BLaER1 (cell line): Measurements from ENCODE around the gene PRIM1.
"Not testable (repeated sequence)": the region's sequence is repeated elsewhere in the genome, so short reads cannot be mapped to it uniquely, and the experiment has no call there.

Source experiments
- H3K27ac ChIP-seq: shearing (Covaris generic); formaldehyde crosslinking; 2 replicates; pipeline ENCODE4 v1.8.1; 2022
- H3K27me3 ChIP-seq: shearing (Covaris generic); formaldehyde crosslinking; 2 replicates; pipeline ENCODE4 v1.8.1; 2022
- H3K36me3 ChIP-seq: shearing (Covaris generic); formaldehyde crosslinking; 2 replicates; pipeline ENCODE4 v1.8.1; 2022
- H3K4me1 ChIP-seq: shearing (Covaris generic); formaldehyde crosslinking; 2 replicates; pipeline ENCODE4 v1.8.1; 2022
- H3K4me2 ChIP-seq: shearing (Covaris generic); formaldehyde crosslinking; 2 replicates; pipeline ENCODE4 v1.8.1; 2022
- H3K4me3 ChIP-seq: shearing (Covaris generic); formaldehyde crosslinking; 2 replicates; pipeline ENCODE4 v1.8.1; 2022
- H3K9ac ChIP-seq: shearing (Covaris generic); formaldehyde crosslinking; 2 replicates; pipeline ENCODE4 v1.8.1; 2022
- H3K9me3 ChIP-seq: shearing (Covaris generic); formaldehyde crosslinking; 2 replicates; pipeline ENCODE4 v1.8.1; 2022
- H4K20me1 ChIP-seq: shearing (Covaris generic); formaldehyde crosslinking; 2 replicates; pipeline ENCODE4 v1.8.1; 2022
- Cebpa-rat ChIP-seq: shearing (Covaris generic); IDR thresholded peaks from 2 replicates; pipeline ENCODE4 v1.8.1; 2022

The PRIM1 gene

GRCh38 chr12:56728139-56728861 is 23.8 kb downstream of the PRIM1 start:
- Histone ChIP-seq H3K27ac (no peak overlapping the region), H3K4me3 (no peak overlapping the region), H3K4me2 (no peak overlapping the region), H3K36me3 (peaks cover 69% of the 10 kb centered on the region), H4K20me1 (peaks cover 12% of the 10 kb centered on the region), H3K27me3 (no peaks in the 10 kb centered on the region), H3K9ac (no peak overlapping the region), H3K9me3 (no peaks in the 10 kb centered on the region), H3K4me1 (peaks cover 22% of the 10 kb centered on the region)
- TF ChIP-seq Cebpa-rat = no peak

- H4K20me1 ChIP-seq = peaks cover 33% of the 10 kb centered on the region
- peak overlapping the region; percentile 84 for H3K4me2 ChIP-seq
- H3K27ac ChIP-seq = peak overlapping the region; percentile 97
- peaks cover 41% of the 10 kb centered on the region for H3K4me1 ChIP-seq
- H3K9me3 ChIP-seq, H3K27me3 ChIP-seq: not testable (repeated sequence)
- H3K4me3 ChIP-seq = peak overlapping the region; percentile 92
- peaks cover 65% of the 10 kb centered on the region for H3K36me3 ChIP-seq
- peak overlapping the region; percentile 99 for H3K9ac ChIP-seq
These were observed 25.9 kb downstream of the PRIM1 start for GRCh38 chr12:56726196-56726675.

GRCh38 chr12:56725723-56726102 is 26.4 kb downstream of the PRIM1 start:
- peak overlapping the region; percentile 97 for H3K27ac ChIP-seq
- H3K4me2 ChIP-seq = peak overlapping the region; percentile 84
- peak overlapping the region; percentile 92 for H3K4me3 ChIP-seq
- H3K27me3 ChIP-seq = no peaks in the 10 kb centered on the region
- H3K9me3 ChIP-seq = no peaks in the 10 kb centered on the region
- peaks cover 65% of the 10 kb centered on the region for H3K36me3 ChIP-seq
- peak overlapping the region; percentile 99 for H3K9ac ChIP-seq
- H4K20me1 ChIP-seq = peaks cover 38% of the 10 kb centered on the region
- TF ChIP-seq Cebpa-rat = no peak
- H3K4me1 ChIP-seq = peaks cover 43% of the 10 kb centered on the region

DNA sequence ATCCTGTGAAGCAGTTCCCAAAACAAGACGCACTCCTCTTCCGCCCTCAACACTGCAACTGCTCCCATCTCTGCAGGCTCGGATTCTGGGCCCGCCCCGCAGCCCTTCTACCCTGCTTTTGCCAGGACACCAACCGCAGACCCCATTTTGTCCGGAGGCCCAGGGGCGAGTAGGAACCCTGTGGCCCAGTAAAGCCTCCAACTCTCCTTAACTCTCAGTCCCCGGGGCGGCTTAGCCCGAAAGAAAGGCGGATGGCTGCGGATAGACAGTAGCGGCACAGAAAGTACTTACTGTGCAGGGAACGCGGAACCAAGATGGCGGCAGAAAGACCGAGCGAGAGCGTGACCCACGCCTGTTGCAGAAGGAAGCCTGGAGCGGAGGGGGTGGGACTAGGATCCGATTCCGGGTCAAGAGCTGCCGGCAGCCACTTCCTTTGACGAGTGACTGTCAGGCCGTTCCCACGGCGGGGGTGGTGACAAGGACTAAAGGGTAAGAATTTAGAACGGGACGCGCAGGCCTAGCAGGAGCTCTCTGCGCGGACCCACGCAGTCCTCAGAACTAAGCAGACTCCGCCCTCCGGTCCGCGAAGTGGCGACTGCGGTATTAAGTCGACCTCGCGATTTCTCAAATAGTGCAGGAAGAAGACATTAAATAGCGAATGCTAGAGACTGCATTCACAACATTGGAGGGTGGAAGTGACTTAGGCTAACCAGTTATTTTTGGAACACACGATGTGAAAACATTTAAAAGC is 27.0 kb downstream of the PRIM1 start, which contains the start of gene NACA:
TSS of gene NACA (minus strand) at position 328 of the 751 bp plus-strand sequence. CDS start 778 bp downstream, outside the sequence.
- peaks cover 48% of the 10 kb centered on the region for H3K4me1 ChIP-seq
- TF ChIP-seq Cebpa-rat = no peak
- peak within 1 kb of the TSS; percentile 92 for H3K4me3 ChIP-seq
- H4K20me1 ChIP-seq = peaks cover 44% of the 10 kb centered on the region
- no peaks in the 10 kb centered on the region for H3K9me3 ChIP-seq
- peak within 1 kb of the TSS; percentile 97 for H3K27ac ChIP-seq
- peaks cover 65% of the 10 kb centered on the region for H3K36me3 ChIP-seq
- peak within 1 kb of the TSS; percentile 99 for H3K9ac ChIP-seq
- peak within 1 kb of the TSS; percentile 95 for H3K4me2 ChIP-seq
- H3K27me3 ChIP-seq = no peaks in the 10 kb centered on the region

GRCh38 chr12:56724701-56724971 is 27.5 kb downstream of the PRIM1 start:
- no peak for TF ChIP-seq Cebpa-rat
- H3K36me3 ChIP-seq = peaks cover 65% of the 10 kb centered on the region
- no peaks in the 10 kb centered on the region for H3K9me3 ChIP-seq
- peaks cover 49% of the 10 kb centered on the region for H4K20me1 ChIP-seq
- H3K9ac ChIP-seq = peak overlapping the region; percentile 99
- H3K27me3 ChIP-seq = no peaks in the 10 kb centered on the region
- peak overlapping the region; percentile 97 for H3K27ac ChIP-seq
- peak overlapping the region; percentile 95 for H3K4me2 ChIP-seq
- peaks cover 53% of the 10 kb centered on the region for H3K4me1 ChIP-seq
- H3K4me3 ChIP-seq = peak overlapping the region; percentile 92

DNA sequence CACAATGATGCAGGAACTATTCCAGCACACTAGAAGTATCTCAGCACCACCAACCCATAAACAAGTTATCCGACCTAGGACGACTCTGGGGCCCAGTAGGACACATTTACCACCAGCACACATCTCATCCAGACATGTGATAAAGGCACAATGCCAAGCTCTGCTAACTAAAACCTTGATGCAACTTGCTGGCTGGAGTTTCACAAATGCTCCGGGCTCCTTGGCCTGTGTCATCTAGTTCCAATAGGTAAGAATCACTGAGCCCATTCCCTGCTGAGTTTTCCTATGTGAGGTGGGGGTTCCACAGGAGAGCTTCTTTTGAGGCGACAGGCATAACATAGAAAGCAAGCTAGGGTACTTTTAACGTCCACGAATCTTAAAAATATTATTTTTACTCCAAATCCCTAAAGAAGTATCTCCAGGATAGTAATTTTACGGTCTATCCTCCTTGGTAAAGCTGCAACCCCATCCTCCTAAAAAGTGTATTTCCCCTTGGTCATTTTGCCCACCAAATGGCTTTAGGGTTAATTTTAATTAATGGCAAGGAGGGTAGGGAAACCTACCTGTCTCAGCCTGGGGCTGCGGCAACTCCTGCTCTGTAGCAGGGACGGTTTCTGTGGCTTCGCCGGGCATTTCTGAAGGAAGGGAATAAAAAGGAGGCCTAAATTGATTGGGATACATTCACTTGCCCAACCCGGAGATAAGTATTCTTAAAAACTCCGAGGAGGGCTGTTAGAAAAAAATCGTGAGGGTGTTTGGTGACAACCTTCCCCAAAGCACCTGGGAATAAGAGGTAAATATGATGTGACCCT is 28.0 kb downstream of the PRIM1 start:
- H3K27ac ChIP-seq = peak overlapping the region; percentile 97
- H3K9ac ChIP-seq = peak overlapping the region; percentile 99
- peak overlapping the region; percentile 95 for H3K4me2 ChIP-seq
- H3K27me3 ChIP-seq = no peaks in the 10 kb centered on the region
- H3K4me1 ChIP-seq = peaks cover 59% of the 10 kb centered on the region
- TF ChIP-seq Cebpa-rat = no peak
- H3K36me3 ChIP-seq = peaks cover 65% of the 10 kb centered on the region
- H4K20me1 ChIP-seq = peaks cover 54% of the 10 kb centered on the region
- H3K9me3 ChIP-seq = no peaks in the 10 kb centered on the region
- H3K4me3 ChIP-seq = peak overlapping the region; percentile 92

DNA sequence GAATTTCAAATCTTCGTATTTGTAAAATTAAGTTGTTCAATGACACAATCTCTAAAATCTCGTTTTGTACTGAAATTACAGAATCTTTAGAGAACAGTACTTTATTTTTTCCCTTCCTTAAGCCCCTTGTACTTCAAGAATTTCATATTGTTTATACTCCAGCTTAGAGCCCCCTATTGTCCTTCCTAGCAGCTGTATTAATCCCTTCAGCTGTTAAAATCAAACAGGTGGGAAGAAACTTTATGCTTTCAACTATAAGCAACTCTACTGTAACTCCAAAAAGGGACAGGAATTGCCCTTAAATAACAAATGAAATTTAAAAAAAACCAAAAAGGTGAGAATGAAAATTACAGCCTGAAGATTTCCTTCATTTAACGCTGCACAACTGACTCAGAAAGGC is 28.8 kb downstream of the PRIM1 start:
- Histone ChIP-seq H3K9ac (peak overlapping the region; percentile 99), H3K27me3 (no peaks in the 10 kb centered on the region), H3K27ac (peak overlapping the region; percentile 97), H3K36me3 (peaks cover 64% of the 10 kb centered on the region), H3K4me1 (peaks cover 66% of the 10 kb centered on the region), H3K4me3 (peak overlapping the region; percentile 92), H3K4me2 (peak overlapping the region; percentile 95), H3K9me3 (no peaks in the 10 kb centered on the region), H4K20me1 (peaks cover 62% of the 10 kb centered on the region)
- TF ChIP-seq Cebpa-rat = no peak

DNA sequence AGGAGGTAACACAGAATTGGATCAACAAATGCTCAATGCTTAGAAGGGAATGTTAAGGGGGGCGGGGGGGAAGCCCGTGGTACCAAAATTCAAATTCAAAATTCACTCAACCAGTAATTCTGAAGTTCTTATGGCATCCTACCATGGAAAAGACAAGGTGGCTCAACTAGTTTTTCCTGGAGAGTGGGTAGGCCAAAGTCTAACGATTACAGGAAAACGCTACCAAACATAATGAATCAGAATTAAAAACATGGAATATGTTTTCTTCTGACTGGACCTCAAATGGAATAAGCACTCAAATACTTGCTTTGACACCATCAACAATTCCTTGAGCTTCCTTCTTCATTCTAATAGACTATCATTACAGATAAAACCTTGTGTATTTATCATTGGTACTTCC is 29.3 kb downstream of the PRIM1 start:
- no peaks in the 10 kb centered on the region for H3K9me3 ChIP-seq
- H3K27ac ChIP-seq = peak overlapping the region; percentile 58; the same call in 1 of the 2 replicates
- peak overlapping the region; percentile 95 for H3K4me2 ChIP-seq
- peaks cover 60% of the 10 kb centered on the region for H3K36me3 ChIP-seq
- H3K9ac ChIP-seq = peak overlapping the region; percentile 99
- no peaks in the 10 kb centered on the region for H3K27me3 ChIP-seq
- H4K20me1 ChIP-seq = peaks cover 67% of the 10 kb centered on the region
- no peak for TF ChIP-seq Cebpa-rat
- peaks cover 70% of the 10 kb centered on the region for H3K4me1 ChIP-seq
- peak overlapping the region; percentile 92 for H3K4me3 ChIP-seq

- no peaks in the 10 kb centered on the region for H3K27me3 ChIP-seq
- H3K9ac ChIP-seq = peak overlapping the region; percentile 99
- H3K4me3 ChIP-seq = peak overlapping the region; percentile 92
- H3K36me3 ChIP-seq = peaks cover 59% of the 10 kb centered on the region
- H3K4me1 ChIP-seq = peaks cover 74% of the 10 kb centered on the region
- peaks cover 78% of the 10 kb centered on the region for H4K20me1 ChIP-seq
- H3K27ac ChIP-seq = peak overlapping the region; percentile 58
- TF ChIP-seq Cebpa-rat = no peak
- peak overlapping the region; percentile 95 for H3K4me2 ChIP-seq
- H3K9me3 ChIP-seq = no peaks in the 10 kb centered on the region
These were observed 30.4 kb downstream of the PRIM1 start for GRCh38 chr12:56721721-56722120.
